Neural progenitor cell (in vitro differentiated cells): ENCODE data around the gene C11orf21. TPM values are rescaled to one million over a fixed set of nuclear protein-coding genes. Genes with fewer than 3 reads are reported as not detected.

Experiments
- DNase-seq: peaks from one replicate; pipeline ENCODE4 v3.0.0-alpha.2; 2016; ENCODE audit warnings: low spot score
- H2AFZ ChIP-seq: fragments of 200-600 bp; sonication (generic); replicated peaks from 2 replicates; pipeline ENCODE4 v1.6.1; 2016; ENCODE audit warnings: antibody characterized with exemption
- H3F3A ChIP-seq: fragments of 200-600 bp; sonication (generic); 2 replicates; pipeline ENCODE4 v1.6.1; 2016; ENCODE audit warnings: antibody characterized with exemption, low read depth
- H3K27ac ChIP-seq: fragments of 200-600 bp; sonication (generic); 2 replicates; pipeline ENCODE4 v1.5.1; 2016; ENCODE audit warnings: mild to moderate bottlenecking
- H3K27me3 ChIP-seq: fragments of 200-600 bp; sonication (generic); 2 replicates; pipeline ENCODE4 v1.6.1; 2016; ENCODE audit warnings: mild to moderate bottlenecking, moderate library complexity
- H3K36me3 ChIP-seq: fragments of 200-600 bp; sonication (generic); 2 replicates; pipeline ENCODE4 v1.5.1; 2016
- H3K4me1 ChIP-seq: fragments of 200-600 bp; sonication (generic); 2 replicates; pipeline ENCODE4 v1.6.1; 2016; ENCODE audit warnings: mixed run types
- H3K4me2 ChIP-seq: fragments of 200-600 bp; sonication (generic); 2 replicates; pipeline ENCODE4 v1.6.1; 2016
- H3K4me3 ChIP-seq: fragments of 200-600 bp; sonication (generic); 2 replicates; pipeline ENCODE4 v1.5.1; 2016
- H3K79me2 ChIP-seq: fragments of 200-600 bp; sonication (generic); 2 replicates; pipeline ENCODE4 v1.6.1; 2016; ENCODE audit warnings: low read depth
- H3K9ac ChIP-seq: fragments of 200-600 bp; sonication (generic); 2 replicates; pipeline ENCODE4 v1.6.1; 2016
- H3K9me3 ChIP-seq: fragments of 200-600 bp; sonication (generic); 2 replicates; pipeline ENCODE4 v1.5.1; 2016; ENCODE audit warnings: low read depth
- H4K20me1 ChIP-seq: fragments of 200-600 bp; sonication (generic); 2 replicates; pipeline ENCODE4 v1.6.1; 2016; ENCODE audit warnings: low read depth
- H3K27ac Mint-ChIP-seq: 3 replicates; pipeline ENCODE4 v1.8.0; 2021; ENCODE audit warnings: mixed read lengths
- H3K27me3 Mint-ChIP-seq: 2 replicates; pipeline ENCODE4 v1.8.0; 2022; ENCODE audit warnings: low read depth, mild to moderate bottlenecking, inconsistent platforms, moderate library complexity, mixed read lengths; ENCODE audit not compliant: insufficient read depth
- H3K36me3 Mint-ChIP-seq: 3 replicates; pipeline ENCODE4 v1.8.0; 2021; ENCODE audit warnings: mixed read lengths
- H3K4me1 Mint-ChIP-seq: 3 replicates; pipeline ENCODE4 v1.8.0; 2021; ENCODE audit warnings: mixed read lengths
- H3K4me3 Mint-ChIP-seq: 3 replicates; pipeline ENCODE4 v1.8.0; 2021; ENCODE audit warnings: mild to moderate bottlenecking, moderate library complexity, mixed read lengths
- H3K9me3 Mint-ChIP-seq: 3 replicates; pipeline ENCODE4 v1.8.0; 2020; ENCODE audit warnings: mixed read lengths
- CTCF ChIP-seq: fragments of 200-600 bp; sonication (generic); IDR thresholded peaks from 2 replicates; pipeline ENCODE4 v1.5.1; 2017; ENCODE audit warnings: antibody characterized with exemption, mild to moderate bottlenecking
- EZH2 ChIP-seq: fragments of 200-600 bp; sonication (generic); IDR thresholded peaks from 2 replicates; pipeline ENCODE4 v1.6.1; 2017; ENCODE audit warnings: antibody characterized with exemption, mild to moderate bottlenecking, moderate library complexity
- EZH2phosphoT487 ChIP-seq: fragments of 200-600 bp; sonication (generic); IDR thresholded peaks from 2 replicates; pipeline ENCODE4 v1.6.1; 2017; ENCODE audit warnings: antibody characterized with exemption
- total RNA-seq: library from RNA; depleted of rRNA; stranded (reverse); fragments of >200 nt; gene quantifications from 2 replicates; pipeline ENCODE4 v1.2.3, GENCODE V29; 2015; ENCODE audit warnings: low replicate concordance

C11orf21 gene
- total RNA-seq, 1 donor from 2014 or later = not detected

GRCh38 chr11:2290351-2290841 lies 11.3 kb downstream of the C11orf21 start:
- Histone ChIP-seq H2AFZ (no peak overlapping the region), H3K36me3 (no peaks in the 10 kb centered on the region), H3F3A (no peaks in the 10 kb centered on the region), H3K4me2 (no peak overlapping the region), H3K27ac (no peak overlapping the region), H3K9ac (no peak overlapping the region), H3K4me3 (no peak overlapping the region), H3K9me3 (no peaks in the 10 kb centered on the region), H4K20me1 (no peaks in the 10 kb centered on the region), H3K79me2 (no peaks in the 10 kb centered on the region), H3K27me3 (peaks cover 81% of the 10 kb centered on the region), H3K4me1 (no peaks in the 10 kb centered on the region)
- Mint-ChIP-seq H3K9me3 (no peaks in the 10 kb centered on the region), H3K4me1 (peaks cover 11% of the 10 kb centered on the region), H3K4me3 (no peak overlapping the region), H3K36me3 (no peaks in the 10 kb centered on the region), H3K27me3 (peaks cover 12% of the 10 kb centered on the region), H3K27ac (no peak overlapping the region)
- DNase-seq = no peak
- TF ChIP-seq EZH2 = no peak
- TF ChIP-seq EZH2phosphoT487 = no peak
- no peak for TF ChIP-seq CTCF

GRCh38 chr11:2289859-2290258 lies 11.9 kb downstream of the C11orf21 start:
- Mint-ChIP-seq H3K4me3 (no peak overlapping the region), H3K36me3 (no peaks in the 10 kb centered on the region), H3K4me1 (peaks cover 11% of the 10 kb centered on the region), H3K9me3 (no peaks in the 10 kb centered on the region), H3K27me3 (peaks cover 12% of the 10 kb centered on the region), H3K27ac (peak overlapping the region; percentile 8)
- no peak overlapping the region for H3K9ac ChIP-seq
- no peaks in the 10 kb centered on the region for H3K36me3 ChIP-seq
- no peak for DNase-seq
- H3K4me2 ChIP-seq = no peak overlapping the region
- H3K27ac ChIP-seq = no peak overlapping the region
- H2AFZ ChIP-seq = no peak overlapping the region
- H3K4me3 ChIP-seq = no peak overlapping the region
- H3K4me1 ChIP-seq = no peaks in the 10 kb centered on the region
- no peaks in the 10 kb centered on the region for H3K79me2 ChIP-seq
- H3K27me3 ChIP-seq = peaks cover 81% of the 10 kb centered on the region
- no peaks in the 10 kb centered on the region for H4K20me1 ChIP-seq
- no peaks in the 10 kb centered on the region for H3F3A ChIP-seq
- no peak for TF ChIP-seq CTCF
- TF ChIP-seq EZH2phosphoT487 = no peak
- no peak for TF ChIP-seq EZH2
- H3K9me3 ChIP-seq = no peaks in the 10 kb centered on the region

- TF ChIP-seq CTCF = no peak
- no peak for TF ChIP-seq EZH2phosphoT487
- TF ChIP-seq EZH2 = no peak
- peaks cover 11% of the 10 kb centered on the region for H3K4me1 Mint-ChIP-seq
- no peaks in the 10 kb centered on the region for H3K9me3 Mint-ChIP-seq
- Histone ChIP-seq H2AFZ (no peak overlapping the region), H3F3A (no peaks in the 10 kb centered on the region), H4K20me1 (no peaks in the 10 kb centered on the region), H3K4me1 (no peaks in the 10 kb centered on the region), H3K27me3 (peaks cover 81% of the 10 kb centered on the region), H3K4me3 (no peak overlapping the region), H3K79me2 (no peaks in the 10 kb centered on the region), H3K4me2 (no peak overlapping the region), H3K9me3 (no peaks in the 10 kb centered on the region), H3K36me3 (no peaks in the 10 kb centered on the region), H3K27ac (no peak overlapping the region), H3K9ac (no peak overlapping the region)
- H3K27me3 Mint-ChIP-seq = peaks cover 8% of the 10 kb centered on the region
- H3K36me3 Mint-ChIP-seq = no peaks in the 10 kb centered on the region
- H3K27ac Mint-ChIP-seq = peak overlapping the region; percentile 8
- DNase-seq = no peak
- H3K4me3 Mint-ChIP-seq = no peak overlapping the region
Measured at GRCh38 chr11:2289350-2289749, 12.4 kb downstream of the C11orf21 start.
